ENCODE results near the gene HELQ. TPM values are rescaled to one million over a fixed set of nuclear protein-coding genes. Genes with fewer than 3 reads are reported as not detected.

The HELQ gene
- total RNA-seq = 13.7 and 15.0 TPM in 2 replicates

GRCh38 chr4:83455281-83456183, at the start of gene HELQ, which contains the start of gene MRPS18C:
Gene HELQ (minus strand): TSS chr4:83455823. CDS start chr4:83455693, 130 bp downstream.
Gene MRPS18C (plus strand): TSS chr4:83456058. CDS start chr4:83456078, 20 bp downstream.

GRCh38 chr4:83484500-83485461, 29.2 kb upstream of the HELQ start, which contains the start of gene ABRAXAS1:
Gene ABRAXAS1 (minus strand): TSS chr4:83485100. CDS start chr4:83485072, 28 bp downstream.

Small RNA genes lying within 50 kb of the gene (small RNA-seq; reads per million reads assigned to genes)
- not detected for gene AC114781.5

Other genes with a start within 250 kb of the HELQ start
- 16.7 and 17.7 TPM in 2 replicates for gene COQ2, start 171.0 kb downstream of the HELQ start, total RNA-seq
- 3.3 and 6.7 TPM in 2 replicates for gene HPSE, start 121.0 kb downstream of the HELQ start, total RNA-seq
- gene MRPS18C, start 235 bp upstream of the HELQ start, total RNA-seq = 13.7 and 21.8 TPM in 2 replicates
- gene ABRAXAS1, start 29.3 kb upstream of the HELQ start, total RNA-seq = 12.0 and 13.7 TPM in 2 replicates
- gene GPAT3, start 80.3 kb upstream of the HELQ start, total RNA-seq = 2.6 and 6.7 TPM in 2 replicates